Duodenal mucosa (tissue), 2 donors: ENCODE measurements around the gene ZMYM2.

Experiments used
- H3K27ac ChIP-seq: one replicate; pipeline ENCODE4 v1.7.0; 2013; ENCODE audit warnings: low read depth, low read length
- H3K27me3 ChIP-seq, 2 donors: one replicate each; pipeline ENCODE4 v1.7.0; 2013; ENCODE audit warnings: low read length in 2 of 2, control low read depth in 1 of 2; ENCODE audit not compliant: insufficient read depth in 2 of 2, control insufficient read depth in 1 of 2
- H3K36me3 ChIP-seq, 2 donors: one replicate each; pipeline ENCODE4 v1.7.0; 2013; ENCODE audit warnings: low read length in 2 of 2, control low read depth in 1 of 2; ENCODE audit not compliant: insufficient read depth in 2 of 2, control insufficient read depth in 1 of 2
- H3K4me1 ChIP-seq, 2 donors: one replicate each; pipeline ENCODE4 v1.7.0; 2013; ENCODE audit warnings: low read length in 2 of 2, control low read depth in 1 of 2; ENCODE audit not compliant: insufficient read depth in 2 of 2, control insufficient read depth in 1 of 2
- H3K4me3 ChIP-seq, 2 donors: one replicate each; pipeline ENCODE4 v1.7.0; 2013; ENCODE audit warnings: low read length in 2 of 2, low read depth in 1 of 2
- H3K9ac ChIP-seq, 2 donors: one replicate each; pipeline ENCODE4 v1.7.0; 2013; ENCODE audit warnings: low read length in 2 of 2, low read depth in 1 of 2
- H3K9me3 ChIP-seq, 2 donors: one replicate each; pipeline ENCODE4 v1.7.0; 2013; ENCODE audit warnings: low read length in 2 of 2, control low read depth in 1 of 2; ENCODE audit not compliant: control insufficient read depth in 1 of 2

The ZMYM2 gene

GRCh38 chr13:20121159-20121525, 162.6 kb downstream of the ZMYM2 start:
- H3K27ac ChIP-seq, result peak overlapping the region; percentile 42
- peaks cover 0 to 8% of the 10 kb centered on the region in 2 donors for H3K27me3 ChIP-seq
- peak overlapping the region; percentile 42 to 54 for H3K4me3 ChIP-seq
- no peaks in the 10 kb centered on the region for H3K9me3 ChIP-seq
- peaks cover 10% of the 10 kb centered on the region in 2 donors for H3K4me1 ChIP-seq
- peak overlapping the region in 1 of 2 donors; percentile 23 for H3K9ac ChIP-seq
- no peaks in the 10 kb centered on the region for H3K36me3 ChIP-seq

GRCh38 chr13:20124303-20124702, 165.8 kb downstream of the ZMYM2 start:
- no peaks in the 10 kb centered on the region for H3K36me3 ChIP-seq
- H3K9me3 ChIP-seq, result no peaks in the 10 kb centered on the region
- H3K4me3 ChIP-seq, result no peak overlapping the region
- H3K4me1 ChIP-seq, result peaks cover 11 to 14% of the 10 kb centered on the region in 2 donors
- no peak overlapping the region for H3K9ac ChIP-seq
- no peak overlapping the region for H3K27ac ChIP-seq
- peaks cover 0 to 16% of the 10 kb centered on the region in 2 donors for H3K27me3 ChIP-seq

- H3K36me3 ChIP-seq, result no peaks in the 10 kb centered on the region
- H3K9ac ChIP-seq, result no peak overlapping the region
- H3K9me3 ChIP-seq, result no peaks in the 10 kb centered on the region
- H3K27ac ChIP-seq, result no peak overlapping the region
- H3K4me3 ChIP-seq, result no peak overlapping the region
- peaks cover 0 to 16% of the 10 kb centered on the region in 2 donors for H3K27me3 ChIP-seq
- H3K4me1 ChIP-seq, result peaks cover 5 to 7% of the 10 kb centered on the region in 2 donors
These were observed 166.7 kb downstream of the ZMYM2 start for GRCh38 chr13:20125129-20125782.

GRCh38 chr13:20125783-20126165, 167.2 kb downstream of the ZMYM2 start:
- Histone ChIP-seq H3K9ac (no peak overlapping the region), H3K36me3 (no peaks in the 10 kb centered on the region), H3K9me3 (no peaks in the 10 kb centered on the region), H3K27me3 (peaks cover 4 to 17% of the 10 kb centered on the region in 2 donors), H3K4me1 (peaks cover 4 to 7% of the 10 kb centered on the region in 2 donors), H3K27ac (no peak overlapping the region), H3K4me3 (no peak overlapping the region)

GRCh38 chr13:20126541-20127261, 168.2 kb downstream of the ZMYM2 start:
- no peak overlapping the region for H3K9ac ChIP-seq
- no peak overlapping the region for H3K27ac ChIP-seq
- H3K27me3 ChIP-seq, result peaks cover 8 to 21% of the 10 kb centered on the region in 2 donors
- no peak overlapping the region for H3K4me3 ChIP-seq
- H3K4me1 ChIP-seq, result peaks cover 4 to 7% of the 10 kb centered on the region in 2 donors
- no peaks in the 10 kb centered on the region for H3K36me3 ChIP-seq
- H3K9me3 ChIP-seq, result no peaks in the 10 kb centered on the region

- Histone ChIP-seq H3K9me3 (no peaks in the 10 kb centered on the region), H3K27me3 (peaks cover 8 to 21% of the 10 kb centered on the region in 2 donors), H3K36me3 (no peaks in the 10 kb centered on the region), H3K4me1 (peaks cover 4 to 7% of the 10 kb centered on the region in 2 donors), H3K4me3 (peak overlapping the region; percentile 64 to 79), H3K27ac (no peak overlapping the region), H3K9ac (peak overlapping the region; percentile 44 to 58)
These were observed 168.7 kb downstream of the ZMYM2 start for GRCh38 chr13:20127262-20127561.

- Histone ChIP-seq H3K27me3 (peaks cover 8 to 21% of the 10 kb centered on the region in 2 donors), H3K9ac (peak overlapping the region; percentile 58 to 72), H3K4me3 (peak overlapping the region; percentile 64 to 79), H3K27ac (no peak overlapping the region), H3K36me3 (no peaks in the 10 kb centered on the region), H3K4me1 (peaks cover 4 to 7% of the 10 kb centered on the region in 2 donors), H3K9me3 (no peaks in the 10 kb centered on the region)
These were observed 169.3 kb downstream of the ZMYM2 start for GRCh38 chr13:20127562-20128458.

GRCh38 chr13:20128459-20128931, 170.0 kb downstream of the ZMYM2 start:
- Histone ChIP-seq H3K36me3 (no peaks in the 10 kb centered on the region), H3K4me1 (peaks cover 4 to 7% of the 10 kb centered on the region in 2 donors), H3K9me3 (no peaks in the 10 kb centered on the region), H3K9ac (peak overlapping the region in 1 of 2 donors; percentile 72), H3K27me3 (peaks cover 10 to 21% of the 10 kb centered on the region in 2 donors), H3K4me3 (peak overlapping the region; percentile 64 to 79), H3K27ac (no peak overlapping the region)

- Histone ChIP-seq H3K9ac (no peak overlapping the region), H3K36me3 (no peaks in the 10 kb centered on the region)
These were observed 170.5 kb downstream of the ZMYM2 start for GRCh38 chr13:20129076-20129475.

More at GRCh38 chr13:20129076-20129475, 170.5 kb downstream of the ZMYM2 start:
- no peak overlapping the region for H3K27ac ChIP-seq
- H3K9me3 ChIP-seq, result no peaks in the 10 kb centered on the region
- peak overlapping the region in 1 of 2 donors; percentile 64 for H3K4me3 ChIP-seq
- H3K27me3 ChIP-seq, result peaks cover 11 to 21% of the 10 kb centered on the region in 2 donors
- peaks cover 4 to 7% of the 10 kb centered on the region in 2 donors for H3K4me1 ChIP-seq
